GM19023 (cell line): ENCODE results near the gene BYSL.
A peak's percentile ranks its signal among the peaks of the same experiment; 100 is the strongest.
"Not testable (repeated sequence)": the region's sequence is repeated elsewhere in the genome, so short reads cannot be mapped to it uniquely, and the experiment has no call there.

ENCODE experiments used
- ATAC-seq: cut with Tn5 transposase; IDR thresholded peaks from one replicate; pipeline ENCODE4 v1.9.1; 2021; ENCODE audit warnings: mild to moderate bottlenecking, moderate library complexity; ENCODE audit not compliant: unreplicated experiment

The BYSL gene

GRCh38 chr6:41941280-41942066 lies 20.2 kb downstream of the BYSL start, which contains the start of gene CCND3:
CCND3 (minus strand) TSS chr6:41941808; CDS start chr6:41941649, 159 bp downstream.
- ATAC-seq = peak; percentile 88

GRCh38 chr6:41942067-41942851 lies 21.0 kb downstream of the BYSL start:
- ATAC-seq = no peak

GRCh38 chr6:41942882-41943281 lies 21.6 kb downstream of the BYSL start:
- not testable (repeated sequence) for ATAC-seq

- no peak for ATAC-seq
These were observed 22.2 kb downstream of the BYSL start for GRCh38 chr6:41943456-41943855.

- ATAC-seq = no peak
These were observed 26.4 kb downstream of the BYSL start for GRCh38 chr6:41947581-41948220.

GRCh38 chr6:41954668-41955067 lies 33.4 kb downstream of the BYSL start:
- no peak for ATAC-seq

GRCh38 chr6:41955412-41955811 lies 34.1 kb downstream of the BYSL start:
- ATAC-seq = no peak

GRCh38 chr6:41957117-41957516 lies 35.8 kb downstream of the BYSL start:
- ATAC-seq = no peak

GRCh38 chr6:41958022-41958856 lies 36.9 kb downstream of the BYSL start:
- ATAC-seq = no peak

- no peak for ATAC-seq
These were observed 38.7 kb downstream of the BYSL start for GRCh38 chr6:41960028-41960427.

- no peak for ATAC-seq
These were observed 42.1 kb downstream of the BYSL start for GRCh38 chr6:41963371-41963770.

GRCh38 chr6:41964201-41964887 lies 43.0 kb downstream of the BYSL start:
- ATAC-seq = no peak

GRCh38 chr6:41965429-41966213 lies 44.3 kb downstream of the BYSL start:
- no peak for ATAC-seq

- ATAC-seq = no peak
These were observed 45.1 kb downstream of the BYSL start for GRCh38 chr6:41966214-41966920.

GRCh38 chr6:41966961-41967311 lies 45.6 kb downstream of the BYSL start:
- ATAC-seq = no peak

GRCh38 chr6:41967312-41968287 lies 46.3 kb downstream of the BYSL start:
- ATAC-seq = no peak

- no peak for ATAC-seq
These were observed 49.1 kb downstream of the BYSL start for GRCh38 chr6:41970436-41970846.

GRCh38 chr6:41972826-41973225 lies 51.5 kb downstream of the BYSL start:
- no peak for ATAC-seq
